Skeletal muscle satellite cell (primary cell): ENCODE measurements around the gene TMEM179.
"Not testable (repeated sequence)": the region's sequence is repeated elsewhere in the genome, so short reads cannot be mapped to it uniquely, and the experiment has no call there.

Source experiments
- H3K27me3 ChIP-seq: 2 replicates; pipeline ENCODE4 v1.7.0; 2013; ENCODE audit warnings: low read length; ENCODE audit not compliant: control insufficient read depth, insufficient read depth
- H3K36me3 ChIP-seq: 2 replicates; pipeline ENCODE4 v1.7.0; 2013; ENCODE audit warnings: mild to moderate bottlenecking, control low read depth, low read length; ENCODE audit not compliant: insufficient read depth
- H3K4me1 ChIP-seq: 2 replicates; pipeline ENCODE4 v1.7.0; 2013; ENCODE audit warnings: low read length; ENCODE audit not compliant: control insufficient read depth, insufficient read depth
- H3K4me2 ChIP-seq: 2 replicates; pipeline ENCODE4 v1.7.0; 2013; ENCODE audit warnings: mild to moderate bottlenecking, low read length
- H3K4me3 ChIP-seq: 2 replicates; pipeline ENCODE4 v1.7.0; 2013; ENCODE audit warnings: low read length
- H3K9ac ChIP-seq: 2 replicates; pipeline ENCODE4 v1.7.0; 2013; ENCODE audit warnings: mild to moderate bottlenecking, low read depth, low read length, moderate library complexity
- H3K9me3 ChIP-seq: replicated peaks from 2 replicates; pipeline ENCODE4 v1.7.0; 2013; ENCODE audit warnings: mild to moderate bottlenecking, control low read depth, low read length

TMEM179 gene

GRCh38 chr14:104580961-104581360 is 23.6 kb downstream of the TMEM179 start:
- Histone ChIP-seq H3K36me3 (no peaks in the 10 kb centered on the region), H3K27me3 (peaks cover 94% of the 10 kb centered on the region), H3K4me1 (no peaks in the 10 kb centered on the region), H3K4me3 (no peak overlapping the region), H3K9me3 (no peaks in the 10 kb centered on the region), H3K9ac (no peak overlapping the region), H3K4me2 (no peak overlapping the region)

GRCh38 chr14:104579939-104580338 is 24.6 kb downstream of the TMEM179 start:
- not testable (repeated sequence) for H3K9ac ChIP-seq, H3K9me3 ChIP-seq, H3K4me1 ChIP-seq, H3K4me2 ChIP-seq, H3K36me3 ChIP-seq, H3K4me3 ChIP-seq
- H3K27me3 ChIP-seq = peaks cover 83% of the 10 kb centered on the region

GRCh38 chr14:104579507-104579906 is 25.1 kb downstream of the TMEM179 start, which contains the start of gene C14orf180:
Gene C14orf180 (plus strand): TSS chr14:104579764. CDS start chr14:104586431, 6,667 bp downstream.
- no peak within 1 kb of the TSS for H3K9ac ChIP-seq

GRCh38 chr14:104578321-104578720 is 26.3 kb downstream of the TMEM179 start:
- Histone ChIP-seq H3K4me3 (no peak overlapping the region), H3K36me3 (no peaks in the 10 kb centered on the region), H3K27me3 (peaks cover 70% of the 10 kb centered on the region), H3K9me3 (no peaks in the 10 kb centered on the region), H3K9ac (no peak overlapping the region), H3K4me2 (no peak overlapping the region), H3K4me1 (no peaks in the 10 kb centered on the region)

More at GRCh38 chr14:104579507-104579906, 25.1 kb downstream of the TMEM179 start, which contains the start of gene C14orf180:
- Histone ChIP-seq H3K9me3 (no peaks in the 10 kb centered on the region), H3K4me2 (no peak within 1 kb of the TSS), H3K27me3 (peaks cover 80% of the 10 kb centered on the region), H3K4me3 (no peak within 1 kb of the TSS), H3K36me3 (no peaks in the 10 kb centered on the region), H3K4me1 (no peaks in the 10 kb centered on the region)

GRCh38 chr14:104577847-104578301 is 26.7 kb downstream of the TMEM179 start:
- no peaks in the 10 kb centered on the region for H3K9me3 ChIP-seq
- H3K4me3 ChIP-seq = no peak overlapping the region
- no peak overlapping the region for H3K4me2 ChIP-seq
- H3K9ac ChIP-seq = no peak overlapping the region
- H3K27me3 ChIP-seq = peaks cover 66% of the 10 kb centered on the region
- H3K36me3 ChIP-seq = no peaks in the 10 kb centered on the region
- H3K4me1 ChIP-seq = no peaks in the 10 kb centered on the region

- Histone ChIP-seq H3K4me1 (no peaks in the 10 kb centered on the region), H3K27me3 (peaks cover 61% of the 10 kb centered on the region), H3K4me2 (no peak overlapping the region), H3K9me3 (no peaks in the 10 kb centered on the region), H3K4me3 (no peak overlapping the region), H3K9ac (no peak overlapping the region), H3K36me3 (no peaks in the 10 kb centered on the region)
These were observed 27.1 kb downstream of the TMEM179 start for GRCh38 chr14:104577426-104577825.

GRCh38 chr14:104576970-104577332 is 27.6 kb downstream of the TMEM179 start:
- Histone ChIP-seq H3K9ac (no peak overlapping the region), H3K27me3 (peaks cover 57% of the 10 kb centered on the region), H3K4me3 (no peak overlapping the region), H3K4me1 (no peaks in the 10 kb centered on the region), H3K9me3 (no peaks in the 10 kb centered on the region), H3K36me3 (no peaks in the 10 kb centered on the region), H3K4me2 (no peak overlapping the region)

GRCh38 chr14:104576232-104576969 is 28.2 kb downstream of the TMEM179 start:
- peaks cover 51% of the 10 kb centered on the region for H3K27me3 ChIP-seq
- no peaks in the 10 kb centered on the region for H3K4me1 ChIP-seq
- no peak overlapping the region for H3K9ac ChIP-seq

GRCh38 chr14:104574978-104575583 is 29.5 kb downstream of the TMEM179 start:
- H3K27me3 ChIP-seq = peaks cover 38% of the 10 kb centered on the region
- H3K4me3 ChIP-seq = no peak overlapping the region
- no peaks in the 10 kb centered on the region for H3K4me1 ChIP-seq
- no peak overlapping the region for H3K4me2 ChIP-seq
- no peaks in the 10 kb centered on the region for H3K9me3 ChIP-seq
- no peak overlapping the region for H3K9ac ChIP-seq
- H3K36me3 ChIP-seq = no peaks in the 10 kb centered on the region

More at GRCh38 chr14:104576232-104576969, 28.2 kb downstream of the TMEM179 start:
- no peak overlapping the region for H3K4me3 ChIP-seq
- H3K36me3 ChIP-seq = no peaks in the 10 kb centered on the region
- H3K4me2 ChIP-seq = no peak overlapping the region
- H3K9me3 ChIP-seq = no peaks in the 10 kb centered on the region

- Histone ChIP-seq H3K9ac (no peak overlapping the region), H3K4me2 (no peak overlapping the region), H3K27me3 (peaks cover 36% of the 10 kb centered on the region), H3K36me3 (no peaks in the 10 kb centered on the region), H3K4me3 (no peak overlapping the region), H3K9me3 (no peaks in the 10 kb centered on the region), H3K4me1 (no peaks in the 10 kb centered on the region)
These were observed 30.0 kb downstream of the TMEM179 start for GRCh38 chr14:104574536-104574935.

- no peaks in the 10 kb centered on the region for H3K36me3 ChIP-seq
- no peaks in the 10 kb centered on the region for H3K4me1 ChIP-seq
- no peaks in the 10 kb centered on the region for H3K9me3 ChIP-seq
- no peak overlapping the region for H3K4me3 ChIP-seq
- peaks cover 34% of the 10 kb centered on the region for H3K27me3 ChIP-seq
- H3K4me2 ChIP-seq = no peak overlapping the region
- H3K9ac ChIP-seq = no peak overlapping the region
These were observed 30.6 kb downstream of the TMEM179 start for GRCh38 chr14:104573930-104574329.

- Histone ChIP-seq H3K36me3 (no peaks in the 10 kb centered on the region), H3K4me2 (no peak overlapping the region), H3K27me3 (peaks cover 22% of the 10 kb centered on the region), H3K4me3 (no peak overlapping the region), H3K9me3 (no peaks in the 10 kb centered on the region), H3K4me1 (no peaks in the 10 kb centered on the region), H3K9ac (no peak overlapping the region)
These were observed 31.9 kb downstream of the TMEM179 start for GRCh38 chr14:104572668-104573067.
